ENCODE results near the gene DDT.
"Not testable (repeated sequence)": the region's sequence is repeated elsewhere in the genome, so short reads cannot be mapped to it uniquely, and the experiment has no call there.

Gene DDT

DNA sequence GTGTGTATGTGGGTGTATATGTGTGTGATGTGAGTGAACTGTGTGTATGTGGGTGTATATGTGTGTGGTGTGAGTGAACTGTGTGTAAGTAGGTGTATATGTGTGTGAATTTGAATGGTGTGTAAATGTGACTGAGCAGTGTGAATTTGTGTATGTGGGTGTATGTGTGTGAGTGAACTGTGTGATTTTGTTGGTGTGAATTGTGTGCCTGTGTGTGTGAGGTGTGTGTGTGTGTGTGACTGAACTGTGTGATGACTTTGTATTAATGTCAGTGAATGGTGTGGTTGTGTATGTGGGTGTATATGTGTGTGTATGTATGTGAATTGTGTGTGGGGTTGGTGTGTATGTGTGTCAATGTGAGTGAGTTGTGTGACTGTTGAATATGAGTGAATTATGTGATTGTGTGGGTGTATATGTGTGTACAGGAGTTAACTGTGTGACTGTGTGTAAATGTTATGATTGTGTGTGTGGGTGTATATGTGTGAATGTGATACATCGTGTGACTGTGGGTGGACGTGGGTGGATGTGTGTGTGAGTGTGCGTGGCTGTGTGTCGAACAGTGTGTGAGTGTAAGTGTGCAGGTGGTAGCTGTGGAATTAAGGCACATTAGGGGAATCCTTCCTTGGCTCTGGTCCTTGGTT, 12.4 kb upstream of the DDT start:
- not testable (repeated sequence) for H3K4me2 ChIP-seq (ENCODE audit: low read length); H3K4me1 ChIP-seq (ENCODE audit: control insufficient read depth, low read length); H3K9me3 ChIP-seq (ENCODE audit: control insufficient read depth, insufficient read depth, low read length); H3K27me3 ChIP-seq (ENCODE audit: control insufficient read depth, low read length); H3K27ac ChIP-seq (ENCODE audit: low read depth, low read length); H3F3A ChIP-seq (ENCODE audit: control insufficient read depth, insufficient read depth); H4K20me1 ChIP-seq (ENCODE audit: control insufficient read depth, insufficient read depth, low read depth, low read length); H3K79me2 ChIP-seq (ENCODE audit: control insufficient read depth, low read length); H3K9me2 ChIP-seq (replicated peaks; ENCODE audit: control insufficient read depth, low read length); H3K4me3 ChIP-seq (ENCODE audit: low read length); H3K36me3 ChIP-seq (ENCODE audit: control insufficient read depth, low read length)

GRCh38 chr22:23986089-23986488, 11.8 kb upstream of the DDT start:
- H3K4me1 ChIP-seq (ENCODE audit: control insufficient read depth, low read length); H3K36me3 ChIP-seq (ENCODE audit: control insufficient read depth, low read length); H3F3A ChIP-seq (ENCODE audit: control insufficient read depth, insufficient read depth); H3K9me2 ChIP-seq (replicated peaks; ENCODE audit: control insufficient read depth, low read length); H3K4me2 ChIP-seq (ENCODE audit: low read length); H3K27ac ChIP-seq (ENCODE audit: low read depth, low read length); H3K4me3 ChIP-seq (ENCODE audit: low read length); H3K27me3 ChIP-seq (ENCODE audit: control insufficient read depth, low read length); H4K20me1 ChIP-seq (ENCODE audit: control insufficient read depth, insufficient read depth, low read depth, low read length); H3K9me3 ChIP-seq (ENCODE audit: control insufficient read depth, insufficient read depth, low read length); H3K79me2 ChIP-seq (ENCODE audit: control insufficient read depth, low read length): not testable (repeated sequence)

- H3K4me1 ChIP-seq (ENCODE audit: control insufficient read depth, low read length), result no peaks in the 10 kb centered on the region
- no peaks in the 10 kb centered on the region for H4K20me1 ChIP-seq (ENCODE audit: control insufficient read depth, insufficient read depth, low read depth, low read length)
- no peaks in the 10 kb centered on the region for H3K9me3 ChIP-seq (ENCODE audit: control insufficient read depth, insufficient read depth, low read length)
- H3K4me2 ChIP-seq (ENCODE audit: low read length), result no peak overlapping the region
- no peaks in the 10 kb centered on the region for H3K79me2 ChIP-seq (ENCODE audit: control insufficient read depth, low read length)
- no peak overlapping the region for H3K4me3 ChIP-seq (ENCODE audit: low read length)
- H3K36me3 ChIP-seq (ENCODE audit: control insufficient read depth, low read length), result no peaks in the 10 kb centered on the region
- no peak overlapping the region for H3K27ac ChIP-seq (ENCODE audit: low read depth, low read length)
- H3K27me3 ChIP-seq (ENCODE audit: control insufficient read depth, low read length), result no peaks in the 10 kb centered on the region
- TF ChIP-seq, protein P1, sequence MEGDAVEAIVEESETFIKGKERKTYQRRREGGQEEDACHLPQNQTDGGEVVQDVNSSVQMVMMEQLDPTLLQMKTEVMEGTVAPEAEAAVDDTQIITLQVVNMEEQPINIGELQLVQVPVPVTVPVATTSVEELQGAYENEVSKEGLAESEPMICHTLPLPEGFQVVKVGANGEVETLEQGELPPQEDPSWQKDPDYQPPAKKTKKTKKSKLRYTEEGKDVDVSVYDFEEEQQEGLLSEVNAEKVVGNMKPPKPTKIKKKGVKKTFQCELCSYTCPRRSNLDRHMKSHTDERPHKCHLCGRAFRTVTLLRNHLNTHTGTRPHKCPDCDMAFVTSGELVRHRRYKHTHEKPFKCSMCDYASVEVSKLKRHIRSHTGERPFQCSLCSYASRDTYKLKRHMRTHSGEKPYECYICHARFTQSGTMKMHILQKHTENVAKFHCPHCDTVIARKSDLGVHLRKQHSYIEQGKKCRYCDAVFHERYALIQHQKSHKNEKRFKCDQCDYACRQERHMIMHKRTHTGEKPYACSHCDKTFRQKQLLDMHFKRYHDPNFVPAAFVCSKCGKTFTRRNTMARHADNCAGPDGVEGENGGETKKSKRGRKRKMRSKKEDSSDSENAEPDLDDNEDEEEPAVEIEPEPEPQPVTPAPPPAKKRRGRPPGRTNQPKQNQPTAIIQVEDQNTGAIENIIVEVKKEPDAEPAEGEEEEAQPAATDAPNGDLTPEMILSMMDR (IDR thresholded peaks at IDR 0.05; ENCODE audit: low read depth, low read length, poor library complexity, severe bottlenecking), result peak; percentile 50
- no peak for TF ChIP-seq EZH2phosphoT487 (IDR thresholded peaks at IDR 0.05; ENCODE audit: borderline replicate concordance, low read length)
- no peaks in the 10 kb centered on the region for H3K9me2 ChIP-seq (replicated peaks; ENCODE audit: control insufficient read depth, low read length)
- no peaks in the 10 kb centered on the region for H3F3A ChIP-seq (ENCODE audit: control insufficient read depth, insufficient read depth)
These were observed 10.2 kb upstream of the DDT start for GRCh38 chr22:23984430-23984829.

DNA sequence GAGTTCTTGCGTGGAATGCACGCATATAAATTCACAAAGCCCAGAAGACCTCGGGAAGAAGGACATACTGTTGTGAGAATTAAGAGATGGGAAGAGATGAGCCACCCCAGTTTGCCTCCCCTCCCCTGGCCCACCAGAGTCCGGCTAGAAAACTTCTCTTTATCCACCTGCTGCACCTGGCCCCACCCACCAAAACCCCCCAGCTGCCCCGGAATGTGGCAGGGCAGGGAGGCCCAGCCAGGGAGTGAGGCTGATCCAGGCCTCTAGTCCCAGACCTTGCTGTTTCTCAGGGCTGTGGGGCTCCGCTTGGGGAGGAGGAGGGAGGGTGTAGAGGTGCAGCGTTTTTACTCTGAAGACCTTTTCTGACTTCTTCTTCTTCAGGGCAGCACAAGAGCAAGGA, 6.3 kb upstream of the DDT start:
- H3K36me3 ChIP-seq (ENCODE audit: control insufficient read depth, low read length); H3K4me2 ChIP-seq (ENCODE audit: low read length); H3K9me2 ChIP-seq (replicated peaks; ENCODE audit: control insufficient read depth, low read length); H3K79me2 ChIP-seq (ENCODE audit: control insufficient read depth, low read length); H3K9me3 ChIP-seq (ENCODE audit: control insufficient read depth, insufficient read depth, low read length); H3F3A ChIP-seq (ENCODE audit: control insufficient read depth, insufficient read depth); H3K27me3 ChIP-seq (ENCODE audit: control insufficient read depth, low read length); H3K27ac ChIP-seq (ENCODE audit: low read depth, low read length); H3K4me3 ChIP-seq (ENCODE audit: low read length); H4K20me1 ChIP-seq (ENCODE audit: control insufficient read depth, insufficient read depth, low read depth, low read length); H3K4me1 ChIP-seq (ENCODE audit: control insufficient read depth, low read length): not testable (repeated sequence)

- not testable (repeated sequence) for H3K79me2 ChIP-seq (ENCODE audit: control insufficient read depth, low read length)
These were observed 5.5 kb upstream of the DDT start, which contains the start of gene GSTT2 for GRCh38 chr22:23979557-23980240. Gene GSTT2 (plus strand): TSS chr22:23980134.

GRCh38 chr22:23977304-23977703, 3.1 kb upstream of the DDT start:
- not testable (repeated sequence) for H3F3A ChIP-seq (ENCODE audit: control insufficient read depth, insufficient read depth); H3K4me1 ChIP-seq (ENCODE audit: control insufficient read depth, low read length); H3K4me3 ChIP-seq (ENCODE audit: low read length); H3K27me3 ChIP-seq (ENCODE audit: control insufficient read depth, low read length); H3K79me2 ChIP-seq (ENCODE audit: control insufficient read depth, low read length); H3K27ac ChIP-seq (ENCODE audit: low read depth, low read length); H4K20me1 ChIP-seq (ENCODE audit: control insufficient read depth, insufficient read depth, low read depth, low read length); H3K36me3 ChIP-seq (ENCODE audit: control insufficient read depth, low read length); H3K4me2 ChIP-seq (ENCODE audit: low read length); H3K9me3 ChIP-seq (ENCODE audit: control insufficient read depth, insufficient read depth, low read length); H3K9me2 ChIP-seq (replicated peaks; ENCODE audit: control insufficient read depth, low read length)

More at GRCh38 chr22:23979557-23980240, 5.5 kb upstream of the DDT start, which contains the start of gene GSTT2:
- not testable (repeated sequence) for H3K4me3 ChIP-seq (ENCODE audit: low read length); H4K20me1 ChIP-seq (ENCODE audit: control insufficient read depth, insufficient read depth, low read depth, low read length); H3F3A ChIP-seq (ENCODE audit: control insufficient read depth, insufficient read depth); H3K27ac ChIP-seq (ENCODE audit: low read depth, low read length); H3K9me3 ChIP-seq (ENCODE audit: control insufficient read depth, insufficient read depth, low read length); H3K4me2 ChIP-seq (ENCODE audit: low read length); H3K36me3 ChIP-seq (ENCODE audit: control insufficient read depth, low read length); H3K9me2 ChIP-seq (replicated peaks; ENCODE audit: control insufficient read depth, low read length); H3K4me1 ChIP-seq (ENCODE audit: control insufficient read depth, low read length); H3K27me3 ChIP-seq (ENCODE audit: control insufficient read depth, low read length)

DNA sequence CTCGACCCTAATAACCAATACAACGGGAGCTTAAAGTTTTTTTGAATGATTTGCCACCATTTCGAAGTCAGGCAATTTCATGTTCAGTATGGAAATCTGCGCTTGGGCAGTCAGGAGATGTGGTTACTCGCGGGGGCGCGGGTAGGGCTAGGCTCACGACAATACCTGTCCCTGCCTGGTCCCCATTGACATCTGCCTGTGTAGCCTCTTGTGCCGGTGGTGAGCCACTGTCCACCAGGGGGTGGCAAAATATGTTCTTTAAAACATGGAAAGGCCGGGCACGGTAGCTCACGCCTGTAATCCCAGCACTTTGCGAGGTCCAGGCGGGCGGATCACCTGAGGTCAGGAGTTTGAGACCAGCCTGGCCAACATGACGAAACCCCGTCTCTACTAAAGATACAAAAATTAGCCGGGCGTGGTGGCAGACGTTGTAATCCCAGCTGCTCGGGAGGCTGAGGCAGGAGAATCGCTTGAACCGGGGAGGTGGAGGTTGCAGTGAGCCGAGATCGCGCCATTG, 653 bp upstream of the DDT start:
- not testable (repeated sequence) for H3K9me2 ChIP-seq (replicated peaks; ENCODE audit: control insufficient read depth, low read length); H3K4me1 ChIP-seq (ENCODE audit: control insufficient read depth, low read length)
- peaks cover 22% of the 10 kb centered on the region for H3K36me3 ChIP-seq (ENCODE audit: control insufficient read depth, low read length)

More for the DNA sequence above, 653 bp upstream of the DDT start:
- H3F3A ChIP-seq (ENCODE audit: control insufficient read depth, insufficient read depth); H3K27ac ChIP-seq (ENCODE audit: low read depth, low read length); H3K4me3 ChIP-seq (ENCODE audit: low read length); H4K20me1 ChIP-seq (ENCODE audit: control insufficient read depth, insufficient read depth, low read depth, low read length); H3K4me2 ChIP-seq (ENCODE audit: low read length); H3K9me3 ChIP-seq (ENCODE audit: control insufficient read depth, insufficient read depth, low read length); H3K27me3 ChIP-seq (ENCODE audit: control insufficient read depth, low read length): not testable (repeated sequence)
- H3K79me2 ChIP-seq (ENCODE audit: control insufficient read depth, low read length), result peaks cover 21% of the 10 kb centered on the region
